Activated B cell treated with CpG ODN at 0.5 μM for 24 hours (primary cell): Measurements from ENCODE around the gene UBA52. TPM values are rescaled to one million over a fixed set of nuclear protein-coding genes. Genes with fewer than 3 reads are reported as not detected.
A peak's percentile ranks its signal among the peaks of the same experiment; 100 is the strongest.

Experiments used
- ATAC-seq: fragments of 200-7000 bp; cut with Tn5 transposase; one replicate; pipeline ENCODE4 v1.10.0; 2021; ENCODE audit warnings: low read depth, mild to moderate bottlenecking, moderate library complexity
- CTCF ChIA-PET: fragments of 350-600 bp; sonication (Branson Sonifier 250); formaldehyde crosslinking; loops from one replicate; lab custom pipeline; 2021; ENCODE audit warnings: antibody characterized with exemption; lab: Charles Lee
- POLR2A ChIA-PET: fragments of 350-600 bp; sonication (Branson Sonifier 250); formaldehyde crosslinking; loops from one replicate; lab custom pipeline; 2021; ENCODE audit warnings: antibody characterized with exemption; lab: Charles Lee
- DNase-seq: peaks from one replicate; pipeline ENCODE4 v3.0.0; 2022
- H3K27ac Mint-ChIP-seq: one replicate; pipeline ENCODE4 v1.8.0; 2020; ENCODE audit warnings: mixed read lengths
- H3K27me3 Mint-ChIP-seq: one replicate; pipeline ENCODE4 v1.8.0; 2021; ENCODE audit warnings: mixed read lengths
- H3K36me3 Mint-ChIP-seq: one replicate; pipeline ENCODE4 v1.8.0; 2021; ENCODE audit warnings: low read depth, mixed read lengths
- H3K4me1 Mint-ChIP-seq: one replicate; pipeline ENCODE4 v1.8.0; 2021; ENCODE audit warnings: mixed read lengths
- H3K4me3 Mint-ChIP-seq: one replicate; pipeline ENCODE4 v1.8.0; 2020; ENCODE audit warnings: mild to moderate bottlenecking, mixed read lengths
- H3K9me3 Mint-ChIP-seq: one replicate; pipeline ENCODE4 v1.8.0; 2020; ENCODE audit warnings: mixed read lengths
- CTCF ChIP-seq: fragments of 200-600 bp; IDR thresholded peaks from one replicate; pipeline ENCODE4 v1.8.0; 2022; ENCODE audit warnings: antibody characterized with exemption, mild to moderate bottlenecking
- intact Hi-C: fragments of 100-400 bp; cut with micrococcal nuclease; formaldehyde crosslinking; loops from one replicate; pipeline ENCODE4 v1.15.1; 2024
- total RNA-seq: library from RNA; stranded (reverse); gene quantifications from 2 replicates; pipeline ENCODE4 v1.2.3, GENCODE V29; 2022

The UBA52 gene
- total RNA-seq, 1 donor from 2014 or later: 1,962 TPM

DNA sequence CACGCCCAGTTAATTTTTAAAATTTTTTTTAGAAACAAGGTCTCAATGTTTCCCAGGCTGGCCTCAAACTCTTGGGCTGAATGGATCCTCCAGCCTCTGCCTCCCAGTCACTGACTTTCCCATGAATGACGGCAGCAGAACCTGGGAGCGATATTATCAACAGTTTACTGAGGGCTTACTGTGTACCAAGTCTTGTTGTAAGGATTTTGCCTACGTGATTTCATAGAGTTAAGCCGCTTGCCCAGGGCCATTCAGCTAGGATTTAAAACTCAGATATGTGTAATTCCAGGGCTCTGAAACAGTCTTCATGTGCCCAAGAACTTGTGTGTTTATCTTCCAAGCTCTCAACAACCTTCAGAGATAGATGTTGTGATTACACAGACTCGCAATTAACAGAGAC lies 20.0 kb upstream of the UBA52 start:
- no peak for ATAC-seq
- no peak overlapping the region for H3K4me3 Mint-ChIP-seq
- H3K27ac Mint-ChIP-seq: no peak overlapping the region
- H3K4me1 Mint-ChIP-seq: no peaks in the 10 kb centered on the region
- POLR2A ChIA-PET: interaction anchor here (0.7 kb wide), 1 partner anchor 592 kb away, joined by 3 read pairs; no protein-coding TSS in a partner anchor
- no peaks in the 10 kb centered on the region for H3K9me3 Mint-ChIP-seq
- CTCF ChIA-PET: no interaction called here
- no peak for DNase-seq
- H3K27me3 Mint-ChIP-seq: peaks cover 4% of the 10 kb centered on the region
- H3K36me3 Mint-ChIP-seq: no peaks in the 10 kb centered on the region
- intact Hi-C loops: no loop called here
- no peak for TF ChIP-seq CTCF

- no peaks in the 10 kb centered on the region for H3K27me3 Mint-ChIP-seq
- H3K27ac Mint-ChIP-seq: peak within 1 kb of the TSS; percentile 89
- H3K36me3 Mint-ChIP-seq: peaks cover 17% of the 10 kb centered on the region
- peaks cover 25% of the 10 kb centered on the region for H3K4me1 Mint-ChIP-seq
- ChIA-PET CTCF (interaction anchor here (1.4 to 1.9 kb wide), 4 partner anchors 15 to 362 kb away, joined by 3 to 10 read pairs (median 3); partner anchors contain the start of genes COPE and DDX49), POLR2A (interaction anchor here (0.6 to 5.0 kb wide), 28 partner anchors 8 to 1976 kb away, joined by 3 to 88 read pairs (median 6); partner anchors contain the start of genes COPE, DDX49, ELL and FKBP8)
- DNase-seq (peak; percentile 93), ATAC-seq (peak; percentile 99)
- TF ChIP-seq CTCF: no peak
- peak within 1 kb of the TSS; percentile 87 for H3K4me3 Mint-ChIP-seq
- intact Hi-C loops: loop anchor here (1.0 kb wide), 4 partner anchors 13 to 35 kb away; partner anchors contain the start of genes ELL and UBA52
- H3K9me3 Mint-ChIP-seq: no peaks in the 10 kb centered on the region
These were observed 14.1 kb upstream of the UBA52 start, which contains the start of gene KXD1 for GRCh38 chr19:18557411-18558201. Gene KXD1 (plus strand): TSS chr19:18557870. CDS start chr19:18562057, 4,187 bp downstream.

DNA sequence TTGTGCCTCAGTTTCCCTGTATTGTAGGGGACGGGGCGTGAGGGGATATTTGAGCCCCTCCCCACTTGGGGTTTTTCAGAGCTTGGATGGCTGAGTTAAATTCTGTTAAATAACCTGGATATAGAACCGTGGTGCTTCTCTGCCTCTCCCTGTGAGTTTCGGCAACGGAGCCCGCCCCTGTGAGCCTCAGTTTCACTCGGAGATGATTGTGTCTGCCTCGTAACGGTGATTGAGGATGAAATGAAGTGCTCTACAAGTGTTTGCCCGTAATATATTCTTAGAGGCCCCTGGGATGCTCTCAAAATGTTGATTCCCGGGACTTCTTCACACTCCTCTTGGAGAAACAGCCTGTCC lies 13.5 kb upstream of the UBA52 start:
- no peak for TF ChIP-seq CTCF
- intact Hi-C loops: no loop called here
- DNase-seq (no peak), ATAC-seq (no peak)
- Mint-ChIP-seq H3K9me3 (no peaks in the 10 kb centered on the region), H3K4me1 (peaks cover 25% of the 10 kb centered on the region), H3K27ac (peak overlapping the region; percentile 87), H3K36me3 (peaks cover 23% of the 10 kb centered on the region), H3K27me3 (no peaks in the 10 kb centered on the region), H3K4me3 (peak overlapping the region; percentile 87)
- ChIA-PET CTCF (interaction anchor here (1.4 to 1.9 kb wide), 4 partner anchors 14 to 361 kb away, joined by 3 to 10 read pairs (median 3); partner anchors contain the start of genes COPE and DDX49), POLR2A (interaction anchor here (0.6 to 5.0 kb wide), 23 partner anchors 8 to 813 kb away, joined by 3 to 88 read pairs (median 6); partner anchors contain the start of genes COPE, DDX49, ELL and FKBP8)

DNA sequence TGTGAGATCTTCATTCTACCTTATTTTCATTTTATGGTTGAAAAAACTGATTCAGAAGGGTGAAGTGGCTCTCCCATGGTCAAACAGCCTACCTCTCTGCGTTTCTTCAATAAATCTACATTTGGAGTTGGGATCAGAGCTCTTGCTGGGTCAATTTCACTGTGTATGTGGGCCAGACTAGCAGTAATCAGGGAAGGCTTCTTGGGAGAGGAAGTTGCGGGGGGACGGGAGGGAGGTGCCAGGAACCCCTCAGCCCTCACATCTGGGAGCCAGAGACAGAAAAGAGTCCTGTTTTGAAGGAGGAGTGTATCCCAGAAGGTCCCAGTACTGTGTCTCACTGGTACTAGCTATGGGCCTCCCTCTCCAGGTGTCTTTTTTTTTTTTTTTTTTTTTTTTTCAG lies 13.1 kb upstream of the UBA52 start:
- POLR2A ChIA-PET: interaction anchor here (0.6 to 5.0 kb wide), 16 partner anchors 7 to 378 kb away, joined by 3 to 88 read pairs (median 6); partner anchors contain the start of genes COPE, DDX49, ELL and FKBP8

More for the DNA sequence above, 13.1 kb upstream of the UBA52 start:
- no peaks in the 10 kb centered on the region for H3K27me3 Mint-ChIP-seq
- TF ChIP-seq CTCF: no peak
- H3K4me1 Mint-ChIP-seq: peaks cover 25% of the 10 kb centered on the region
- no peaks in the 10 kb centered on the region for H3K9me3 Mint-ChIP-seq
- intact Hi-C loops: no loop called here
- DNase-seq (no peak), ATAC-seq (no peak)
- H3K36me3 Mint-ChIP-seq: peaks cover 26% of the 10 kb centered on the region
- CTCF ChIA-PET: interaction anchor here (1.4 to 1.9 kb wide), 4 partner anchors 14 to 361 kb away, joined by 3 to 10 read pairs (median 3); partner anchors contain the start of genes COPE and DDX49
- H3K4me3 Mint-ChIP-seq: peak overlapping the region; percentile 87
- H3K27ac Mint-ChIP-seq: peak overlapping the region; percentile 87
